Measurements from ENCODE around the gene RAET1L. TPM values are rescaled to one million over a fixed set of nuclear protein-coding genes. Genes with fewer than 3 reads are reported as not detected.
"Not testable (repeated sequence)": the region's sequence is repeated elsewhere in the genome, so short reads cannot be mapped to it uniquely, and the experiment has no call there.

Gene RAET1L
- total RNA-seq, 1 experiment from 2014 or later, result 0.42 TPM

DNA sequence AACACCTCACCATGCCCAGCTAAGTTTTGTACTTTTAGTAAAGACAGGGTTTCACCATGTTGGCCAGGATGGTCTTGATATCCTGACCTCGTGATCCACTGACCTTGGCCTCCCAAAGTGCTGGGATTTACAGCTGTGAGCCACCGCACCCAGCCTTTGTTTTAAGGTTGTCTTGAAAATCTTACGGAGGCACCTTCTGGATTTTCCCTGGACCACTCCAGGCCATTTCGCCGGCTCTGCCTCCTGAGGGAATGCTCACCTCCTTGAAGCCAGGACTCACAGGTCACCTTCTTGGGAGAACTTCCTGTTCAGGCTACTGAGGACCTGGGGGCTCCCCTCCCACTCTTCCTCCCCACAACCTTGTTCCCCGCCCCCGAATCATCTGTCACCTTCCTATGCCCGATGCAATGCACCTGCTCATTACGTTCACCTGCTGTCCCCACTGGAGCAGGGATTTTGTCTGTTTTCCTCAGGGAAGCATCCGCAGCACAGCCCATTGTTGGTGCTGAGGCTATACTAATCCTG is 19.4 kb upstream of the RAET1L start:
- no peak for DNase-seq (ENCODE audit: low read depth)

- no peak for DNase-seq (ENCODE audit: low read depth)
Measured at GRCh38 chr6:150043501-150044412, 18.4 kb upstream of the RAET1L start.

DNA sequence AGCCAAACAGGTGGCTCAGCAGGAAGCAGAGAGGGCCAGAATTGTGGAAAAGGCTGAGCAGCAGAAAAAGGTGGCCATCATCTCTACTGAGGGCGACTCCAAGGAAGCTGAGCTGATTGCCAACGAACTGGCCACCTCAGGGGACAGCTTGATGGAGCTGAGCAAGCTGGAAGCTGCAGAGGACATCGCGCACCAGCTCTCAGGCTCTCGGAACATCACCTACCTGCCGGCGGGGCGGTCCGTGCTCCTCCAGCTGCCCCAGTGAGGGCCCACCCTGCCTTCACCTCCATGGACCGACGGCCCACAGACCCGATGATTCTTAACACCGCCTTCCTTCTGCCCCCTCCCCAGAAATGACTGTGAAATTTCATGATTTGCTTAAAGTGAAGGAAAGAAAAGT is 17.8 kb upstream of the RAET1L start:
- no peak for DNase-seq (ENCODE audit: low read depth)

DNA sequence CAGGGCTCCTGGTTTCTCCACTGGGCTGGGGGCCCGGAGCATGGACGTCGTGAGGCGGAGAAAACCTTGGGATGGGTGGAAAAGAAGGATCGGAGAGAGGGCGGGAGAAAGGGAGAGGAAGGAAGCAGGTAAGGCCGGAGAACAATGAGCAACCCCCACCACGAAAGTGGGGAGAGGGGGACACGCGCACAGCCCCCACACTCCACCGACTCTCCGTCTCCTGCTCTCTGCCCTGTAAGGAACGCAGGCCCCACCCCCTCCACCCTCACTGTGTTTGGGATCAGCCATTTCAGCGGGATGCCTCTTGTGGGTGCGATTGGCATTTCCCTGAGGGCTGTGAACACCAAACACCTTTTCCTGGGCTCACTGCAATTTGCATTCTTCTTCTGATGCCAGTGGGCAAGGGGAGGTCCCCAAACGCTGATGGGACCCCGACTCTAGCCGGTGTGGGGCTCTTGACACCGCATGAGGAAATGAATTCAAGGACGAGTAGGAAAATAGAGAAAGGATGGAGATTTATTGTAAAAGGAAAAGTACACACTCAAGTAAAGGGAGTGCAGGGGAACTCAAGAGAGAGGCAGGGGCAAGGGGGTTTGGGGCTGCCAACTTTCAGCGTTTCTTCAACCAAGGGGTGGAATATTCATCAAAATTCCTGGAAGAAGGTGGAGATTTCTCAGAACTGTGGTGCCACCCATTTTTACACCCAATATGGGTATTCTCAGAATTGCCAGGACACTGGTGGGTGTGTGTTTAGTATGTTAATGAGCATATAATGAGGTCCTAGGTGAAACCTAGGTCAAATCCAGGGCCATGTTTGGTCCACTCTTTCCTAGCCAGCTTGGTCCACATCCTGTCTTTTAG is 13.1 kb upstream of the RAET1L start:
- DNase-seq (ENCODE audit: low read depth), result peak; percentile 8

- no peak for DNase-seq (ENCODE audit: low read depth)
Measured at GRCh38 chr6:150037526-150038201, 12.3 kb upstream of the RAET1L start.

GRCh38 chr6:150036081-150036480 is 10.7 kb upstream of the RAET1L start:
- DNase-seq (ENCODE audit: low read depth), result no peak

DNA sequence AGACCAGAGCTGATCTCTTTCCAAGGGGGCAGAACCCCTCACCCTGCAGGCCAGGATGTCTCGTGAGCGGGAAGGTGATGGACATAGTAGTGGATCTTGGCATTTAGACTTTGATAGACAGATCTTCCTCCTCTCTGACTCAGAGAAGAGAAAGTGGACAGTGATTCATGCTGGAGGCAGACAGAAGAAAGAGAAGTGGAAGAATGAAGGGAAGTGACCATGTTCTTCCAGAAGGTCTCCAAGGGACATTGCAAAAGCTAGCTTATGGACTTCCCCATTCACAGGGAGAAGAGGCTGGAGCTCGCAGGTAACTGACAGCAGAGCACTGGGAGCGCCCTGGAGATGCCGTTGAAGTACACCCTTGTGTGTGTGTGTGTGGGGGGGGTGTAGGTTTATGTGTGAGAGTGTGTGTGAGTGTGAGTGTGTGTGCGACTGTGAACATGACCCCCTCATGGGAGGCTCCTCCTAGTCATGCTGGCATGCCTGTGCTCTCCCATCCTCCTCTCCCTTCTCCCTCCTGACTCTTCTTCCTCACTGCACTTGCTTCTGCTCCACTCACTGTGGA is 8.0 kb upstream of the RAET1L start:
- DNase-seq (ENCODE audit: low read depth), result no peak

- no peak for DNase-seq (ENCODE audit: low read depth)
Measured at GRCh38 chr6:150032598-150032997, 7.3 kb upstream of the RAET1L start.

DNA sequence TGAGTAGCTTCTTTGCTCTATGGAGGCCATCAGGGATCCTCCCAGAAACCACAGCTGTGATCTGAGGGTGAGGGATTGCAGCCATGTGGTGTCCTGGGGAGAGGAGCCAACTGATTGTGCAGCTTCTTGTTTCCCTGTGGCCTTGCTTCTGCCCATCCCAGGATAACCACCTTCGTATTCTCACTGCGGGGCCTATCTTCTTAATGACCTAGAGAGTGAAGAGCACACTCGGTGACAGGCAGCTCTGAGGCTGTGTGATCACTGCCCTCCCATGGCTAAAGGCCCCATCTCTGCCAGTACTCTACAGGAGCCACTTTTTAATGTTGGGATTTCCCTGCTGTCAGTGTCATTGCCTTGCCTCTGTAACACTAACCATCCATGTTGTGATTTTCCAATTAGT is 5.3 kb upstream of the RAET1L start:
- no peak for DNase-seq (ENCODE audit: low read depth)

- DNase-seq (ENCODE audit: low read depth), result no peak
Measured at GRCh38 chr6:150029749-150030148, 4.4 kb upstream of the RAET1L start.

GRCh38 chr6:150029276-150029675 is 3.9 kb upstream of the RAET1L start:
- no peak for DNase-seq (ENCODE audit: low read depth)

DNA sequence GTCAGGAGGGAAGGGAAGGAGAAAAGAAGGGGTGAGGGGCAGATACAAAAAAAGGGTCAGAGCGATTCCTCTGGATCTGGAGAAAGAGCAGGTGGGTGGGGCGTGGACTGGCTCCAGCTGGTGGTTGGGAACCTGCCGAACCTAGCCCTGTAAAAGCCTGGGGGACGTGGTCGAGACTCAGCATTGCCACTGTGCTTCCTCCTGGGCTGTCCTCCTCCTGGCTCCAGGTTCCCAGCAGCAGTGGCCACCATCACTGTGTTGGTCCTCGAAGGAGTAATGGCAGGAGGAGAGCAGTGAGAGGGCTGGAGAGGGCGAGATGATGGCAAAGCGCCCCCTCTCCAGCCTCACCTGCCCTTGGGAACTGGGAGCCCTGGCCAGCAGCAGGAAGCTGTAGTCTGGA is 3.5 kb upstream of the RAET1L start:
- no peak for DNase-seq (ENCODE audit: low read depth)

DNA sequence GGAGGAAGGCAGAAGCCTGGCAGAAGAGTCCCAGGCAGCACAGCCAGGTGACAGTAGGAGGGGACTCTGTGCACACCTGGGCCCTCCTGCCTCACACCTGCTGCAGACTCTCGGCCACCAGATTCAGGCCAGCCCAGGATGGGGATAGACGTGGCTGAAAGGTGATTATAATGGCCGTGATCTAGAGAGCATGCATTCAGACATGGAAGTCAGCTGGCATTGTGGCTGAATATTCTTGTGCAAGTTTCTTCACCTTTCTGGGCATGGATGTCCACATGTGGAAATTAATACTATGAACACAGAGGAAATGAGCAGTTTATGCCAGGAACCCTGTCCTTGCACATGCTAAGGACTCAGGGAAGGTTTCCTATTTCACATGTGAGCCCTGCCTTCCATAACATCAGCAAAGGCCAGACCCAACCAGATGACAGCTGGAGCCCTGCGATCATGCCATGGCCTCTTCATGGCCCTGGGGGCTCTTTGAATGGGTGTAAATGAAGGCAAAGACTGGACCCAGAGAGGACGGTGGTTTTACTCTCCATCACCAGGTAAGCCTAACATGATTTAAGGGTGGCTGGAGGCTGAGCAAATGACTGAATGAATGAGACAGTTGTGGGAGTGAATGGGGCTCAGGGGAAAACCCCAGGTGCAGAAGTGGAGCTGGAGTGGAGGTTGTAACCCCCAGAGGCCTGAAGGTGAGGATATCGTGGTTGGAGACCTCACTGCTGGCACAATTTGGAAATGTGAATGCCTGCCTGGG is 2.7 kb upstream of the RAET1L start:
- DNase-seq (ENCODE audit: low read depth), result no peak

- DNase-seq (ENCODE audit: low read depth), result no peak
Measured at GRCh38 chr6:150026976-150027805, 1.9 kb upstream of the RAET1L start.

DNA sequence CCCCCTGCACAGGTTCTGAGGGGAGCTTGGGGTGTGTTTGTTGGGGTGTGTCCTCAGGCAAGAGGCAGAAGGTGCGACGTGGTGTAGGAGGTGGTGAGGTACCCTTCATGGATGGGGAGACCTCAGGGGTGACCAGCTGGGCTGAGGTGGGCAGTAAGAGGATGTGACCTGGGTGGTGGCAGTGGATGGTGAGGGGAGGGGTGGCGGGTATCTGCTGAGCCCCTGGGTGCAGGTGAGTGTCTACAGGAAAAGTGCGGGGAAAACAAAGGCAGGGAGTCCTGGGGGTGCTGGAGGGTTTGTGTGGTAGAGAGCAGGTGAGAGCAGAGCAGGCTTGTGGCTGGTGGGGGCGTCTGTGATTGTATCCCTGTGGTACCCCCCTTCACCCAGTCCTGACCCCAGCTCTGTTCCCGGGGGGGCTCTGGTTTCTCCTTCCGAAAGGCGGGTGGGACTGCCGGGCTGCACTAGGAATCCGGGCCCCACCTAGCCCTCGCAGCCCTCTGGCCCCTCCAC is 631 bp downstream of the RAET1L start:
- DNase-seq (ENCODE audit: low read depth), result no peak

GRCh38 chr6:150024021-150024420 is 1.3 kb downstream of the RAET1L start:
- not testable (repeated sequence) for DNase-seq (ENCODE audit: low read depth)

DNA sequence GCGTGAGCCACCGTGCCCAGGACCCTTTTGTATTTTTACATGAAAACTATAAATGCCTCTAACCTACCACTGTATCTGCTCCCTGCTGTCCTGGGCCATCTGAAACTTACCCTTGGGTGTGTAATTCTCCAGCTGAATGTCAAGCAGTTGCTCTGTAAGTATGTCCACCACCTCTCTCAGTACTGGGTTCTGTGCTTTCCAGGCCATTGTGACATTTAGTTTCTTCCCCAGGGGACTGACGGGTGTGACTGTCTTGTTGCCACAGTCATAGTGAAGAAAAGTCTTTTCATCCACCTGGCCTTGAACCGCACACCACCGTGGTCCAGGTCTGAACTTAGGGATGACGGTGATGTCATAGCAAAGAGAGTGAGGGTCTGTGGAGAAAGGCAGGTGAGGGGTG is 3.5 kb downstream of the RAET1L start:
- DNase-seq (ENCODE audit: low read depth), result not testable (repeated sequence)

DNA sequence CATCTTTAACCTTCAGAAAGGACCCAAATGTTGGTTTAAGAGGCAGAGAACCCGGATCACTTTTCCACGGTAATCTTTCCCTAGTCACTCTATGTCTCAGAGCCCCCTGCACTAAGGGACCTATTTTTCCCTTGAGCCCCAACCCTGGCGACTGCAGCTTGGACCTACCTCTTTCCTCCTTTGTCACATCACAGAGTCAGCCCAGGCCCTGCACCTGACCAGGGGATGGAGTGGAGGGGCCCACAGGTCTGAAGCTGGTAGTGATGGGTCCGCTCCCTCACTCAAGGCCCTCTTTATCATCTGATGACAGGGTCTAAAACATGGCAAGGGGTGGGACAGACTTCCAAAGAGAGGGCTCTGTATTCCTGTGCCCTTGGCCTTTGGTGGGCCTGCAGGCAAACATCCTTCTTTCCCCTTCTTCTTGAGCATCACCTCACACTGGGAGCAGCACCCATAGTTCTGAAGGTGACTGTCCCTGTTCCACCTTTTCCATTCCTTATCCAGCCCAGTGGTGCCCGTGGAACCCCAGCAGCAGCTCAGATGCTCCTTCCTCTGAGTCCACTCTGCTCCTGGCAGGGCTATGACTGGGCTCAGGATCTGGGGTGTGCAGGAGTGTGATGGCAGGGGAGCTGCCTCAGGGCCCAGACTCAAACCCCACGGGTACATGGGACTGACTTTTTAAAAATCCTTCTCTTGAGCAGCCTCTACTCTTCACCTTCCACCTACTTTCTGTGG is 6.3 kb downstream of the RAET1L start:
- DNase-seq (ENCODE audit: low read depth), result no peak

DNA sequence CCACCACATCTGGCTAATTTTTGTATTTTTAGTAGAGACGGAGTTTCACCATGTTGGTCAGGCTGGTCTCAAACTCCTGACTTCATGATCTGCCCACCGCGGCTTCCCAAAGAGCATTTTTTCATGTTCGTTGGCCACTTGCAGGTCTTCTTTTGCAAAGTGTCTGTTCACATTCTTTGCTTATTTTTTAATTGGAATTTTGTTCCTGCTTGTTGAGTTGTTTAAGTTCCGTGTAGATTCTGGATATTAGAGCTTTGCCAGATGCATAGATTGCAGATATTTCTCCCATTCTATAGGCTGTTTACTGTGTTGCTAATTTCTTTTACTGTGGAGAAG is 8.2 kb downstream of the RAET1L start:
- DNase-seq (ENCODE audit: low read depth), result not testable (repeated sequence)

Data from M059J (cell line).